ENCODE data around the gene NCBP3. TPM values are rescaled to one million over a fixed set of nuclear protein-coding genes. Genes with fewer than 3 reads are reported as not detected.
A peak's percentile ranks its signal among the peaks of the same experiment; 100 is the strongest.

NCBP3 gene
- total and polyA plus RNA-seq, 2 of the 4 experiments (the other 2 are of a cell fraction): 10.8 to 13.5 TPM

DNA sequence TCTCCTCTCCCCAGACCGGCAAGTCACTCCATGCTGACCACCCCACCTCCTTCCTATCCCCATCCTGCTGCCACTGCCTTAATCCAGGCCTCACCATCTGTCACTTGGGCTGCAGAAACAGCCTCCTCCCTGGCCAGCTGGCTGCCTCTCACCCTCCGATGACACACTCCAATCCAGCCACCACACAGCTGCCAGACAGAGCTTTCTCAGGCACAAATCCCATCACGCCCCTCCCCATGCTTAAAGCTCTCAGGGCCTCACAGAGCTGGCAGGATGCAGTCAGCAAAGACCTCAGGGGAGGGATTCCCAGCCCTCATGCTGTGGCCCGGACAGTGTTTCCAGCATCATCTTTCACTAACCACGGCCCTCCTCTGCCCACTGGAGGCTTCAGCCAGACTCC lies 33.1 kb upstream of the NCBP3 start:
- POLR2A ChIA-PET (ENCODE audit: unreplicated experiment): no interaction called here
- Histone ChIP-seq H4K5ac (ENCODE audit: low read depth, low read length) (no peak overlapping the region), H3K4me2 (ENCODE audit: low read depth, low read length) (no peak overlapping the region), H3K4me1 (ENCODE audit: control insufficient read depth, insufficient read depth, low read length) (peaks cover 5% of the 10 kb centered on the region; the same call in 1 of the 2 replicates), H3K9me3 (ENCODE audit: control insufficient read depth, insufficient read depth, low read length) (no peaks in the 10 kb centered on the region), H3K36me3 (ENCODE audit: control insufficient read depth, insufficient read depth, low read length) (peaks cover 10% of the 10 kb centered on the region), H3K4ac (ENCODE audit: low read depth, low read length) (no peak overlapping the region), H3K56ac (ENCODE audit: extremely low read depth, insufficient read depth, low read length) (no peak overlapping the region), H4K91ac (ENCODE audit: insufficient read depth, low read depth, low read length) (no peak overlapping the region), H2AK5ac (ENCODE audit: low read depth, low read length) (no peak overlapping the region), H3K4me3 (ENCODE audit: insufficient read depth, low read depth, low read length) (no peak overlapping the region), H3K23ac (ENCODE audit: low read depth, low read length) (no peak overlapping the region), H2BK20ac (ENCODE audit: low read depth, low read length) (no peak overlapping the region), H3K14ac (replicated peaks; ENCODE audit: low read depth, low read length) (no peak overlapping the region), H3K79me1 (ENCODE audit: low read depth in 1 of 2, low read length in 2 of 2) (no peaks in the 10 kb centered on the region), H3K27ac (ENCODE audit: insufficient read depth, low read length) (no peak overlapping the region), H2AK9ac (replicated peaks; ENCODE audit: low read depth, low read length, poor library complexity) (peak overlapping the region; percentile 23), H2AFZ (replicated peaks; ENCODE audit: low read length, poor library complexity) (peak overlapping the region; percentile 40), H3K18ac (ENCODE audit: low read depth, low read length) (no peak overlapping the region), H4K8ac (ENCODE audit: low read depth in 2 of 2, low read length in 2 of 2) (0 out of 4 replicates have a peak overlapping the region, but pooled peaks of 1 of the 2 experiments have one; percentile 3), H3K9me1 (ENCODE audit: insufficient read depth, low read length) (0 out of 2 replicates have a peak, but pooled peaks cover 4% of the 10 kb centered on the region), H2BK5ac (ENCODE audit: low read depth, low read length, poor library complexity, severe bottlenecking) (no peak overlapping the region), H2BK120ac (ENCODE audit: low read depth, low read length) (no peak overlapping the region), H2BK15ac (ENCODE audit: low read depth, low read length) (no peak overlapping the region), H3K9ac (ENCODE audit: low read depth, low read length) (no peak overlapping the region), H3K27me3 (ENCODE audit: control insufficient read depth, insufficient read depth, low read length) (no peaks in the 10 kb centered on the region), H4K20me1 (ENCODE audit: insufficient read depth, low read length) (no peaks in the 10 kb centered on the region)
- intact Hi-C loops (cut with micrococcal nuclease): no loop called here
- 26% methylated on average over 2 of the region's 5 CpGs; no CpG with 5 or more reads in 1 of the 2 experiments for WGBS, 2 experiments (ENCODE audit: extremely low coverage in 2 of 2, insufficient read length in 1 of 2)
- CTCF ChIA-PET: interaction anchor here (0.6 kb wide), 1 partner anchor 180 kb away, joined by 4 read pairs; no protein-coding TSS in a partner anchor
- ATAC-seq (ENCODE audit: low read depth): peak; percentile 93
- DNase-seq: peak; percentile 73
- BruUV-seq (replicated peaks): no TSS peak
- in situ Hi-C loops (cut with MboI; ENCODE audit: low sequenced_read_pairs): no loop called here
- dilution Hi-C loops (cut with HindIII; ENCODE audit: low sequenced_read_pairs, unreplicated experiment): no loop called here
- TF ChIP-seq USF2 (IDR thresholded peaks at IDR 0.05; ENCODE audit: low read depth, low read length) (no peak), RCOR1 (IDR thresholded peaks at IDR 0.05; ENCODE audit: insufficient replicate concordance, low read length) (no peak), ELK1 (IDR thresholded peaks at IDR 0.05; ENCODE audit: borderline replicate concordance, low read depth, low read length) (no peak), POLR2A (IDR thresholded peaks at IDR 0.05; ENCODE audit: low read depth, low read length) (no peak), RAD21 (IDR thresholded peaks at IDR 0.05; ENCODE audit: low read length) (no peak), MAZ (IDR thresholded peaks at IDR 0.05; ENCODE audit: borderline replicate concordance, low read depth, low read length) (no peak), MXI1 (IDR thresholded peaks at IDR 0.05; ENCODE audit: borderline replicate concordance, low read depth, low read length) (0 out of 2 replicates have a peak, but pooled peaks have one; percentile 51), BHLHE40 (IDR thresholded peaks at IDR 0.05; ENCODE audit: low read depth, low read length) (no peak), MAFK (IDR thresholded peaks at IDR 0.05; ENCODE audit: low read depth, low read length) (no peak)

Data from IMR-90 (cell line).